ENCODE measurements around the gene ECHS1.

Gene ECHS1

GRCh38 chr10:133350950-133351329 is 22.2 kb downstream of the ECHS1 start:
- no peak overlapping the region for H3K9ac ChIP-seq
- no peaks in the 10 kb centered on the region for H3K27me3 ChIP-seq
- H3K4me2 ChIP-seq, result 0 out of 22 replicates have a peak overlapping the region, but pooled peaks of 1 of the 11 experiments have one; percentile 31
- no peak for TF ChIP-seq Cebpa-rat (IDR thresholded peaks at IDR 0.05)
- peaks cover 4 to 65% (median 26%) of the 10 kb centered on the region in 11 experiments; a peak in 15 of 22 replicates for H4K20me1 ChIP-seq
- no peak overlapping the region for H3K4me3 ChIP-seq
- H3K9me3 ChIP-seq (replicated peaks in 1 of 11), result peaks cover 0 to 4% (median 1%) of the 10 kb centered on the region in 11 experiments; a peak in 7 of 22 replicates
- H3K36me3 ChIP-seq, result peaks cover 0 to 22% (median 14%) of the 10 kb centered on the region in 11 experiments; a peak in 13 of 22 replicates
- H3K27ac ChIP-seq, result no peak overlapping the region
- peaks cover 14 to 47% (median 37%) of the 10 kb centered on the region in 10 experiments for H3K4me1 ChIP-seq

DNA sequence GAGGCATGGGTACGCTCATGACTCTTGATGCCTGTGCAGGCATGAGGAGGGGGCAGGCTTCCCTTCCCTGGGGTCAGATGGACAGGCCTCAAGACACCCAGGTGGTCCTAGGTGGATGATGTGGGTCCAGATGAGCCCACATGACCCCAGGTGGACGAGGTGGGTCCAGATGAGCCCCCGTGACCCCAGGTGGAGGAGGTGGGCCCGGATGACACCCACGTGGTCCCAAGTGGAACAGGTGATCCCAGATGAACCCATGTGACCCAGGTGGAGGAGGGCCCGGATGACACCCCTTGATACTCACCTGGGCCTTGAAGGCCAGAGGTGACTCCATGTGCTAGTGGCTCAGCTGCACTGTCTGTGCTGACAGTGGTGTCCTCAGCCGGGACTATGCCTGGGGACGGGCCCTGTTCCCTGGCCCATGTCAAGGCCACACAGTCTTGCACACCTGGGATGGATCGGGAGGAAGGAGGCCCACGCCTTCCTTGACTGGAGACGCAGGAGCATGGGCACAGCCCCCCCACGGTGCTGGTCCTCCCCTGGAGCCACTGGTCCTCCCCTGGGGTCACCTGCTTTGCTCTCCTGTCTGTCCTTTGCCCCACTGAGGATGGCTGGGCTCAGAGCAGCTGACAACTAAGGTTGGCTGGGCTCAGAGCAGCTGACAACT is 22.7 kb downstream of the ECHS1 start:
- peaks cover 0 to 16% (median 14%) of the 10 kb centered on the region in 11 experiments; a peak in 12 of 22 replicates for H3K36me3 ChIP-seq
- H3K27ac ChIP-seq, result no peak overlapping the region
- H3K27me3 ChIP-seq, result no peaks in the 10 kb centered on the region
- peaks cover 9 to 42% (median 32%) of the 10 kb centered on the region in 10 experiments for H3K4me1 ChIP-seq
- no peak overlapping the region for H3K4me3 ChIP-seq
- peaks cover 4 to 59% (median 26%) of the 10 kb centered on the region in 11 experiments; a peak in 15 of 22 replicates for H4K20me1 ChIP-seq
- no peak for TF ChIP-seq Cebpa-rat (IDR thresholded peaks at IDR 0.05)
- H3K4me2 ChIP-seq, result no peak overlapping the region
- peaks cover 0 to 9% (median 5%) of the 10 kb centered on the region in 11 experiments; a peak in 16 of 22 replicates for H3K9me3 ChIP-seq (replicated peaks in 1 of 11)
- no peak overlapping the region for H3K9ac ChIP-seq

DNA sequence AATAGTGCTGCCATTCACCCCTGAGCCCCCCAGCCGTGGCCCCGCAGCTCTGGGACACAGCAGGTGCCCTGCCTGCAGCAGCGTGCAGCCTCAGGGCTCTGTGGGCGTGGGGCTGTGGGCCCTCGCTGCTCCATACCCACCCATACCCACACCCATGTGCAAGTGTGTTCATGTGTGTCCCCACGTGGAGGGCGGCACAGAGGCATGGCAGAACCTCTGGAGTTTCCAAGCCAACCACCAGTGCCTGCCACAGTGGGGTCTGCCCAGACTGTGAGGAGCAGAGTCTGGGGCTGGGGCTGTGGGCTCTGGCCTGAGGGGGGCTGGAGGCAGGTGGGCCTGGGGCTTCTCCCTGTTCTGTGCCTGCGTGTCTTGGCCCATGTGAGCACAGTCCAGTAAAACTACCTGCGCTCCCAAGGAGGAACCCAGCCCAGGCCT is 23.6 kb downstream of the ECHS1 start:
- peaks cover 0 to 17% (median 11%) of the 10 kb centered on the region in 11 experiments; a peak in 17 of 22 replicates for H3K9me3 ChIP-seq (replicated peaks in 1 of 11)
- no peak overlapping the region for H3K27ac ChIP-seq
- H4K20me1 ChIP-seq, result peaks cover 4 to 51% (median 18%) of the 10 kb centered on the region in 11 experiments; a peak in 14 of 22 replicates
- H3K9ac ChIP-seq, result no peak overlapping the region
- H3K36me3 ChIP-seq, result peaks cover 0 to 8% (median 6%) of the 10 kb centered on the region in 11 experiments; a peak in 7 of 22 replicates
- H3K4me1 ChIP-seq, result peaks cover under 1 to 39% (median 24%) of the 10 kb centered on the region in 10 experiments; a peak in 17 of 20 replicates
- no peak for TF ChIP-seq Cebpa-rat (IDR thresholded peaks at IDR 0.05)
- H3K27me3 ChIP-seq, result no peaks in the 10 kb centered on the region
- no peak overlapping the region for H3K4me3 ChIP-seq
- no peak overlapping the region for H3K4me2 ChIP-seq

DNA sequence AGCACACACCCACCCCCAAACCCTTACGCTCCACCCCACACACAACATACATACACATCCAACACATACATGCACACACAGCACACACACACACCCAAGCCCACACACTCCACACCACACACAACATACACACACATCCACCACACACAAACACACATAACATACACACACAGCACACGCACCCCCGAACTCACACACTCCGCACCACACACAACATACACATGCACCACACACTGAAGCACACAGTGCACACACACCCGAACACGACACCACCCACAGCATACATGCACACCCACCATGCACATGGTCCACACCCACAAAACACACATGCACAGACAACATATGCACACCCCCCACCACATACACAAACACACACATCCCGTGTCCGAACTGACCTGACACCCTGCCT is 24.0 kb downstream of the ECHS1 start:
- H4K20me1 ChIP-seq, result peaks cover 2 to 47% (median 14%) of the 10 kb centered on the region in 11 experiments; a peak in 14 of 22 replicates
- H3K9ac ChIP-seq, result no peak overlapping the region
- peaks cover 0 to 39% (median 22%) of the 10 kb centered on the region in 10 experiments; a peak in 14 of 20 replicates for H3K4me1 ChIP-seq
- 0 out of 22 replicates have a peak, but pooled peaks cover 0 to 3% (median 0%) of the 10 kb centered on the region in 11 experiments for H3K27me3 ChIP-seq
- no peak overlapping the region for H3K27ac ChIP-seq
- TF ChIP-seq Cebpa-rat (IDR thresholded peaks at IDR 0.05), result no peak
- no peak overlapping the region for H3K4me2 ChIP-seq
- H3K36me3 ChIP-seq, result peaks cover 0 to 5% (median 2%) of the 10 kb centered on the region in 11 experiments; a peak in 4 of 22 replicates
- H3K4me3 ChIP-seq, result no peak overlapping the region
- H3K9me3 ChIP-seq (replicated peaks in 1 of 11), result peaks cover 0 to 19% (median 11%) of the 10 kb centered on the region in 11 experiments; a peak in 17 of 22 replicates

- Histone ChIP-seq H3K27ac (no peak overlapping the region), H3K4me2 (peak overlapping the region in 2 of 11 experiments; percentile 10 to 12; a peak in 1 of 22 replicates), H3K36me3 (0 out of 22 replicates have a peak, but pooled peaks cover 0 to under 1% (median 0%) of the 10 kb centered on the region in 11 experiments), H3K27me3 (0 out of 22 replicates have a peak, but pooled peaks cover 0 to 3% (median 0%) of the 10 kb centered on the region in 11 experiments), H4K20me1 (peaks cover 0 to 34% (median 2%) of the 10 kb centered on the region in 11 experiments; a peak in 10 of 22 replicates), H3K4me3 (no peak overlapping the region), H3K9ac (no peak overlapping the region), H3K4me1 (peaks cover 0 to 40% (median 29%) of the 10 kb centered on the region in 10 experiments; a peak in 14 of 20 replicates), H3K9me3 (replicated peaks in 1 of 11) (peaks cover 0 to 19% (median 11%) of the 10 kb centered on the region in 11 experiments; a peak in 17 of 22 replicates)
- no peak for TF ChIP-seq Cebpa-rat (IDR thresholded peaks at IDR 0.05)
These were observed 25.2 kb downstream of the ECHS1 start for GRCh38 chr10:133347710-133348517.

DNA sequence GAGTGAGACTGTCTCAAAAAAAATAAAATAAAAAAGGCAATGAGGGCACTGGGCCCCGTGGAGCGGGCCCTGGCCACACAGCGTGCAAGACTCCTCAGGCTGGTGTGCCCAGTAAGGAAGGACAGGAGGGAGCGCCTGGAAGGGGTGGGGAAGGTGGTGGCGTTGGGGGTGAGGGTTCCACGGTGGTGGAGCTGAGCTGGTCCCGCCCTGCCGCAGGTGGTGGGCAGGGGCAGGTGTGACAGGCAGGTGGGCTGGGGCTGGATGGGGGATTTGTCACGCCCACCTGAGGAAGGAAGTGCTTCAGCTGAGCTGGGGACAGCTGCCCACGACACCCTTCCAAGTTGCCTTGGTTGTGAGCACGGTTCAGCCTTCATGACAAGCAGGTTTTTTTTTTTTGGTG is 26.7 kb downstream of the ECHS1 start:
- Histone ChIP-seq H3K4me2 (peak overlapping the region in 4 of 11 experiments; percentile 6 to 32 (median 28); a peak in 3 of 22 replicates), H3K9ac (no peak overlapping the region), H3K4me3 (no peak overlapping the region), H3K36me3 (no peaks in the 10 kb centered on the region), H3K9me3 (replicated peaks in 1 of 11) (peaks cover 0 to 21% (median 13%) of the 10 kb centered on the region in 11 experiments; a peak in 17 of 22 replicates), H4K20me1 (peaks cover 0 to 21% (median 0%) of the 10 kb centered on the region in 11 experiments; a peak in 6 of 22 replicates), H3K27ac (no peak overlapping the region), H3K4me1 (peaks cover 0 to 35% (median 24%) of the 10 kb centered on the region in 10 experiments; a peak in 13 of 20 replicates), H3K27me3 (0 out of 22 replicates have a peak, but pooled peaks cover 0 to 3% (median 0%) of the 10 kb centered on the region in 11 experiments)
- no peak for TF ChIP-seq Cebpa-rat (IDR thresholded peaks at IDR 0.05)

- peak overlapping the region in 6 of 11 experiments; percentile 6 to 53 (median 46); a peak in 10 of 22 replicates for H3K4me2 ChIP-seq
- H3K4me1 ChIP-seq, result peaks cover 0 to 30% (median 21%) of the 10 kb centered on the region in 10 experiments; a peak in 13 of 20 replicates
- H4K20me1 ChIP-seq, result no peaks in the 10 kb centered on the region; a peak in 1 of 22 replicates
- H3K27me3 ChIP-seq, result 0 out of 22 replicates have a peak, but pooled peaks cover 0 to 3% (median 0%) of the 10 kb centered on the region in 11 experiments
- H3K4me3 ChIP-seq, result no peak overlapping the region
- no peak for TF ChIP-seq Cebpa-rat (IDR thresholded peaks at IDR 0.05)
- H3K9ac ChIP-seq, result no peak overlapping the region
- H3K9me3 ChIP-seq (replicated peaks in 1 of 11), result peaks cover 0 to 32% (median 16%) of the 10 kb centered on the region in 11 experiments; a peak in 17 of 22 replicates
- H3K36me3 ChIP-seq, result no peaks in the 10 kb centered on the region
- H3K27ac ChIP-seq, result no peak overlapping the region
These were observed 28.9 kb downstream of the ECHS1 start for GRCh38 chr10:133344236-133344635.

- Histone ChIP-seq H4K20me1 (no peaks in the 10 kb centered on the region; a peak in 1 of 22 replicates), H3K27ac (no peak overlapping the region; a peak in 1 of 22 replicates), H3K4me3 (no peak overlapping the region), H3K4me2 (peak overlapping the region in 7 of 11 experiments; percentile 5 to 44 (median 26); a peak in 9 of 22 replicates), H3K9me3 (replicated peaks in 1 of 11) (peaks cover 0 to 39% (median 23%) of the 10 kb centered on the region in 11 experiments; a peak in 18 of 22 replicates), H3K36me3 (no peaks in the 10 kb centered on the region), H3K4me1 (peaks cover 0 to 30% (median 21%) of the 10 kb centered on the region in 10 experiments; a peak in 13 of 20 replicates), H3K27me3 (peaks cover 0 to 3% (median 0%) of the 10 kb centered on the region in 11 experiments; a peak in 2 of 22 replicates), H3K9ac (no peak overlapping the region)
- TF ChIP-seq Cebpa-rat (IDR thresholded peaks at IDR 0.05), result no peak
These were observed 29.6 kb downstream of the ECHS1 start for GRCh38 chr10:133343558-133343957.
